ENCODE data around the gene IFNL2. TPM values are rescaled to one million over a fixed set of nuclear protein-coding genes. Genes with fewer than 3 reads are reported as not detected.

IFNL2 gene
- total RNA-seq, 1 donor from 2014 or later = not detected

- no peak overlapping the region for H3K27ac Mint-ChIP-seq
- H3K9me3 ChIP-seq (ENCODE audit: low read depth) = no peaks in the 10 kb centered on the region
- TF ChIP-seq CTCF (IDR thresholded peaks at IDR 0.05) = no peak
- TF ChIP-seq EZH2 (IDR thresholded peaks at IDR 0.05) = no peak
- no peak for TF ChIP-seq EZH2phosphoT487 (IDR thresholded peaks at IDR 0.05)
- H3K27me3 ChIP-seq = peaks cover 84% of the 10 kb centered on the region
- H3K79me2 ChIP-seq (ENCODE audit: low read depth) = no peaks in the 10 kb centered on the region
- H3F3A ChIP-seq (ENCODE audit: low read depth) = no peaks in the 10 kb centered on the region
- no peaks in the 10 kb centered on the region for H4K20me1 ChIP-seq (ENCODE audit: low read depth)
- no peak for DNase-seq (ENCODE audit: low spot score)
- no peak overlapping the region for H3K4me2 ChIP-seq
- no peaks in the 10 kb centered on the region for H3K4me1 ChIP-seq
- H3K36me3 Mint-ChIP-seq = no peaks in the 10 kb centered on the region
- no peak overlapping the region for H3K4me3 Mint-ChIP-seq
- no peak overlapping the region for H3K4me3 ChIP-seq
- no peaks in the 10 kb centered on the region for H3K36me3 ChIP-seq
- no peak overlapping the region for H3K27ac ChIP-seq
- H3K27me3 Mint-ChIP-seq (ENCODE audit: insufficient read depth, low read depth) = peaks cover 23% of the 10 kb centered on the region
- H2AFZ ChIP-seq (replicated peaks) = no peak overlapping the region
- peaks cover 9% of the 10 kb centered on the region for H3K4me1 Mint-ChIP-seq
- no peaks in the 10 kb centered on the region for H3K9me3 Mint-ChIP-seq
- H3K9ac ChIP-seq = no peak overlapping the region
Observed at GRCh38 chr19:39253374-39254149, 14.6 kb upstream of the IFNL2 start.

GRCh38 chr19:39254531-39255345 is 13.5 kb upstream of the IFNL2 start:
- no peak overlapping the region for H3K4me3 ChIP-seq
- no peak for DNase-seq (ENCODE audit: low spot score)
- TF ChIP-seq EZH2 (IDR thresholded peaks at IDR 0.05) = no peak
- Mint-ChIP-seq H3K4me3 (no peak overlapping the region), H3K9me3 (no peaks in the 10 kb centered on the region), H3K36me3 (no peaks in the 10 kb centered on the region), H3K27ac (no peak overlapping the region), H3K27me3 (ENCODE audit: insufficient read depth, low read depth) (peaks cover 13% of the 10 kb centered on the region), H3K4me1 (peaks cover 7% of the 10 kb centered on the region)
- no peaks in the 10 kb centered on the region for H4K20me1 ChIP-seq (ENCODE audit: low read depth)
- H3K79me2 ChIP-seq (ENCODE audit: low read depth) = no peaks in the 10 kb centered on the region
- no peaks in the 10 kb centered on the region for H3K36me3 ChIP-seq
- H3K9me3 ChIP-seq (ENCODE audit: low read depth) = no peaks in the 10 kb centered on the region
- H3K9ac ChIP-seq = no peak overlapping the region
- H3K27ac ChIP-seq = no peak overlapping the region
- no peaks in the 10 kb centered on the region for H3F3A ChIP-seq (ENCODE audit: low read depth)
- peaks cover 76% of the 10 kb centered on the region for H3K27me3 ChIP-seq
- no peak overlapping the region for H3K4me2 ChIP-seq
- H3K4me1 ChIP-seq = no peaks in the 10 kb centered on the region
- no peak overlapping the region for H2AFZ ChIP-seq (replicated peaks)

GRCh38 chr19:39257227-39257626 is 11.0 kb upstream of the IFNL2 start:
- Mint-ChIP-seq H3K36me3 (no peaks in the 10 kb centered on the region), H3K4me3 (no peak overlapping the region), H3K4me1 (peaks cover 7% of the 10 kb centered on the region), H3K27ac (no peak overlapping the region), H3K9me3 (no peaks in the 10 kb centered on the region), H3K27me3 (ENCODE audit: insufficient read depth, low read depth) (peaks cover 14% of the 10 kb centered on the region)
- Histone ChIP-seq H3K27ac (no peak overlapping the region), H3K27me3 (peaks cover 76% of the 10 kb centered on the region), H4K20me1 (ENCODE audit: low read depth) (no peaks in the 10 kb centered on the region), H3K9ac (no peak overlapping the region), H3K79me2 (ENCODE audit: low read depth) (no peaks in the 10 kb centered on the region), H3K4me3 (no peak overlapping the region), H3K9me3 (ENCODE audit: low read depth) (no peaks in the 10 kb centered on the region), H3K36me3 (no peaks in the 10 kb centered on the region), H2AFZ (replicated peaks) (no peak overlapping the region), H3F3A (ENCODE audit: low read depth) (no peaks in the 10 kb centered on the region), H3K4me1 (no peaks in the 10 kb centered on the region), H3K4me2 (no peak overlapping the region)
- TF ChIP-seq CTCF (IDR thresholded peaks at IDR 0.05) (no peak), EZH2phosphoT487 (IDR thresholded peaks at IDR 0.05) (no peak), EZH2 (IDR thresholded peaks at IDR 0.05) (no peak)
- no peak for DNase-seq (ENCODE audit: low spot score)
